Measurements from ENCODE around the gene CDHR5. TPM values are rescaled to one million over a fixed set of nuclear protein-coding genes. Genes with fewer than 3 reads are reported as not detected.

CDHR5 gene
- total and polyA plus RNA-seq, 7 donors = 0.07 to 0.34 (median 0.20) TPM; not detected in 4

- Histone ChIP-seq H3K4me1 (peaks cover 17% of the 10 kb centered on the region), H3K27ac (no peak overlapping the region), H3K9me3 (no peaks in the 10 kb centered on the region), H3K4me3 (no peak overlapping the region), H3K36me3 (ENCODE audit: insufficient read depth in 1 of 2, low read depth in 1 of 2) (peaks cover 0 to 12% of the 10 kb centered on the region in 2 donors), H3K27me3 (ENCODE audit: insufficient read depth in 3 of 3, low read length in 2 of 3) (no peaks in the 10 kb centered on the region)
- peak in 1 of 2 donors; percentile 13 for DNase-seq
- WGBS, 3 donors = 89 to 91% (median 90%) methylated on average over 16 to 24 of the region's 24 CpGs
- intact Hi-C loops (cut with DNase I) = no loop called here
- no peak for TF ChIP-seq CTCF (IDR thresholded peaks at IDR 0.05)
- no peak for ATAC-seq
Observed at GRCh38 chr11:618856-619627, 5.7 kb downstream of the CDHR5 start.

- 89 to 91% (median 89%) methylated on average over 24 to 25 of the region's 25 CpGs for WGBS, 3 donors
- no peak for ATAC-seq
- no peak for TF ChIP-seq CTCF (IDR thresholded peaks at IDR 0.05)
- Histone ChIP-seq H3K4me1 (peaks cover 24% of the 10 kb centered on the region), H3K27ac (no peak overlapping the region), H3K36me3 (ENCODE audit: insufficient read depth in 1 of 2, low read depth in 1 of 2) (peaks cover 0 to 15% of the 10 kb centered on the region in 2 donors), H3K9me3 (no peaks in the 10 kb centered on the region), H3K27me3 (ENCODE audit: insufficient read depth in 3 of 3, low read length in 2 of 3) (no peaks in the 10 kb centered on the region), H3K4me3 (no peak overlapping the region)
- DNase-seq = no peak
- intact Hi-C loops (cut with DNase I) = no loop called here
Observed at GRCh38 chr11:617912-618682, 6.7 kb downstream of the CDHR5 start.

- Histone ChIP-seq H3K4me3 (no peak overlapping the region), H3K27me3 (ENCODE audit: insufficient read depth in 3 of 3, low read length in 2 of 3) (no peaks in the 10 kb centered on the region), H3K36me3 (ENCODE audit: insufficient read depth in 1 of 2, low read depth in 1 of 2) (peaks cover 0 to 18% of the 10 kb centered on the region in 2 donors), H3K27ac (no peak overlapping the region), H3K4me1 (peaks cover 31% of the 10 kb centered on the region), H3K9me3 (no peaks in the 10 kb centered on the region)
- WGBS, 3 donors = 91 to 94% (median 93%) methylated on average over 38 to 57 of the region's 57 CpGs
- no peak for TF ChIP-seq CTCF (IDR thresholded peaks at IDR 0.05)
- no peak for ATAC-seq
- intact Hi-C loops (cut with DNase I) = no loop called here
- peak in 1 of 2 donors; percentile 33 for DNase-seq
Observed at GRCh38 chr11:617199-617911, 7.4 kb downstream of the CDHR5 start.

GRCh38 chr11:616320-617198 is 8.2 kb downstream of the CDHR5 start:
- H3K9me3 ChIP-seq = no peaks in the 10 kb centered on the region
- 84 to 86% (median 85%) methylated on average over 39 of the region's 39 CpGs for WGBS, 3 donors
- peaks cover 0 to 24% of the 10 kb centered on the region in 2 donors for H3K36me3 ChIP-seq (ENCODE audit: insufficient read depth in 1 of 2, low read depth in 1 of 2)
- no peaks in the 10 kb centered on the region for H3K27me3 ChIP-seq (ENCODE audit: insufficient read depth in 3 of 3, low read length in 2 of 3)
- H3K4me1 ChIP-seq = peaks cover 39% of the 10 kb centered on the region
- intact Hi-C loops (cut with DNase I) = no loop called here
- ATAC-seq (no peak), DNase-seq (peak in 1 of 2 donors; percentile 34)
- H3K27ac ChIP-seq = peak overlapping the region; percentile 93
- TF ChIP-seq CTCF (IDR thresholded peaks at IDR 0.05) = no peak
- H3K4me3 ChIP-seq = peak overlapping the region; percentile 85

Measured in psoas muscle (tissue), 8 donors.